Measurements from ENCODE around the gene NEURL2. TPM values are rescaled to one million over a fixed set of nuclear protein-coding genes. Genes with fewer than 3 reads are reported as not detected.

The NEURL2 gene
- total RNA-seq, 2 donors from 2014 or later = 9.8 to 11.3 TPM

DNA sequence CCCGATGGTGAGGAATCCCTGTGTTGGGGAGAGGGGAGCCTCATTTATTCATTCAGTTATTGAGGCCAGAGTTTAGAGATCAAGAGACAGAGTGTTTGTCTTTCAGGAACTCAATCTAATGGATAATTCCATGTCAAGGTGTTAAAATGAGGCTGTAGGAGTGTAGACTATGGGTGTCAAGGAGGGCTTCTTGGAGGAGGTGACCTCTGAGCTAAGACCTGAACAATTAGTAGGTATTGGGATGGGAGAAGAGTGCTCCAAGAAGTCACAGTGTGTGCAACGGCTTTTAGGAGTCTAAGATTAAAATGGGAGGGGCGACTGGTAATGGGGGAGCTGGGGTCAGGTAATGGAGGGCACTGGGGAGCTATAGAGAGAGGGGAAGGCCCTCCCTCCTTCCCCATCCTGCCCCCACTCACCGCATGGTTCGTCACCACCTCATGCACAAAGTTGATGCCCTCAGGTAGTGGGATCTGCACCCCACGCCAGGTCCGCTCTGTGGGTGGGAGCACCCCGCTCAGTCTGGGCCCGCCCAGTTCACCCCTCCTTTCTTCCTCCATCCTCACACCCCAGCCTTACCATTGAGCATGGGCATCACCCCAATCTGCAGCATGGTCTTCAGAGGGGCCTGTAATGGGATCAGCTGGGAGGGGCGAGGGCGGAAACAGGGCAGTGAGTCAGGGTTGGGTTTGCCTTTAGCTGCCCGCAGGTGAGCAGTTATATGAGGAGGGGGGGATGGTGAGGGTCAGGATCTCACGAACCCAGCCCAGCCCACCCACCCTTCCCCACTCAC is 8.2 kb upstream of the NEURL2 start:
- TF ChIP-seq POLR2A (IDR thresholded peaks at IDR 0.05) = no peak
- TF ChIP-seq, protein P1, sequence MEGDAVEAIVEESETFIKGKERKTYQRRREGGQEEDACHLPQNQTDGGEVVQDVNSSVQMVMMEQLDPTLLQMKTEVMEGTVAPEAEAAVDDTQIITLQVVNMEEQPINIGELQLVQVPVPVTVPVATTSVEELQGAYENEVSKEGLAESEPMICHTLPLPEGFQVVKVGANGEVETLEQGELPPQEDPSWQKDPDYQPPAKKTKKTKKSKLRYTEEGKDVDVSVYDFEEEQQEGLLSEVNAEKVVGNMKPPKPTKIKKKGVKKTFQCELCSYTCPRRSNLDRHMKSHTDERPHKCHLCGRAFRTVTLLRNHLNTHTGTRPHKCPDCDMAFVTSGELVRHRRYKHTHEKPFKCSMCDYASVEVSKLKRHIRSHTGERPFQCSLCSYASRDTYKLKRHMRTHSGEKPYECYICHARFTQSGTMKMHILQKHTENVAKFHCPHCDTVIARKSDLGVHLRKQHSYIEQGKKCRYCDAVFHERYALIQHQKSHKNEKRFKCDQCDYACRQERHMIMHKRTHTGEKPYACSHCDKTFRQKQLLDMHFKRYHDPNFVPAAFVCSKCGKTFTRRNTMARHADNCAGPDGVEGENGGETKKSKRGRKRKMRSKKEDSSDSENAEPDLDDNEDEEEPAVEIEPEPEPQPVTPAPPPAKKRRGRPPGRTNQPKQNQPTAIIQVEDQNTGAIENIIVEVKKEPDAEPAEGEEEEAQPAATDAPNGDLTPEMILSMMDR (IDR thresholded peaks at IDR 0.05) = no peak
- TF ChIP-seq POLR2AphosphoS5 (IDR thresholded peaks at IDR 0.05) = no peak
- no peaks in the 10 kb centered on the region for H3K27me3 ChIP-seq (replicated peaks; ENCODE audit: insufficient read depth)
- no peak overlapping the region for H3K27ac ChIP-seq
- H3K4me3 ChIP-seq = no peak overlapping the region
- H3K4me1 ChIP-seq (replicated peaks) = no peaks in the 10 kb centered on the region
- intact Hi-C loops (cut with DNase I) = loop anchor here (10.0 kb wide), 1 partner anchor 66 kb away; no protein-coding TSS in a partner anchor
- WGBS = 88% methylated on average over 13 of the region's 13 CpGs
- H3K36me3 ChIP-seq = no peaks in the 10 kb centered on the region
- no peak for DNase-seq (ENCODE audit: low spot score)
- H3K9me3 ChIP-seq = no peaks in the 10 kb centered on the region

GRCh38 chr20:45898285-45898684 is 7.3 kb upstream of the NEURL2 start:
- no peaks in the 10 kb centered on the region for H3K4me1 ChIP-seq (replicated peaks)
- no peaks in the 10 kb centered on the region for H3K27me3 ChIP-seq (replicated peaks; ENCODE audit: insufficient read depth)
- intact Hi-C loops (cut with DNase I) = loop anchor here (10.0 kb wide), 1 partner anchor 67 kb away; no protein-coding TSS in a partner anchor
- H3K9me3 ChIP-seq = no peaks in the 10 kb centered on the region
- no peak for DNase-seq (ENCODE audit: low spot score)
- H3K36me3 ChIP-seq = no peaks in the 10 kb centered on the region
- no peak overlapping the region for H3K4me3 ChIP-seq
- WGBS = 81% methylated on average over 12 of the region's 12 CpGs
- TF ChIP-seq POLR2AphosphoS5 (IDR thresholded peaks at IDR 0.05) (no peak), POLR2A (IDR thresholded peaks at IDR 0.05) (no peak)
- TF ChIP-seq, protein P1 (IDR thresholded peaks at IDR 0.05) = no peak
- no peak overlapping the region for H3K27ac ChIP-seq

- H3K27ac ChIP-seq = no peak overlapping the region
- 95% methylated on average over 7 of the region's 7 CpGs for WGBS
- no peaks in the 10 kb centered on the region for H3K36me3 ChIP-seq
- no peaks in the 10 kb centered on the region for H3K27me3 ChIP-seq (replicated peaks; ENCODE audit: insufficient read depth)
- no peaks in the 10 kb centered on the region for H3K9me3 ChIP-seq
- no peaks in the 10 kb centered on the region for H3K4me1 ChIP-seq (replicated peaks)
- DNase-seq (ENCODE audit: low spot score) = no peak
- intact Hi-C loops (cut with DNase I) = loop anchor here (10.0 kb wide), 1 partner anchor 67 kb away; no protein-coding TSS in a partner anchor
- H3K4me3 ChIP-seq = no peak overlapping the region
- TF ChIP-seq POLR2AphosphoS5 (IDR thresholded peaks at IDR 0.05) = no peak
- TF ChIP-seq, protein P1 (IDR thresholded peaks at IDR 0.05) = no peak
- no peak for TF ChIP-seq POLR2A (IDR thresholded peaks at IDR 0.05)
Observed at GRCh38 chr20:45897692-45898091, 6.7 kb upstream of the NEURL2 start.

GRCh38 chr20:45897289-45897688 is 6.3 kb upstream of the NEURL2 start:
- no peaks in the 10 kb centered on the region for H3K4me1 ChIP-seq (replicated peaks)
- no peak overlapping the region for H3K27ac ChIP-seq
- no peak for DNase-seq (ENCODE audit: low spot score)
- no peaks in the 10 kb centered on the region for H3K36me3 ChIP-seq
- H3K4me3 ChIP-seq = no peak overlapping the region
- WGBS = 77% methylated on average over 2 of the region's 2 CpGs
- H3K27me3 ChIP-seq (replicated peaks; ENCODE audit: insufficient read depth) = no peaks in the 10 kb centered on the region
- intact Hi-C loops (cut with DNase I) = loop anchor here (10.0 kb wide), 1 partner anchor 68 kb away; no protein-coding TSS in a partner anchor
- no peak for TF ChIP-seq POLR2A (IDR thresholded peaks at IDR 0.05)
- no peak for TF ChIP-seq POLR2AphosphoS5 (IDR thresholded peaks at IDR 0.05)
- TF ChIP-seq, protein P1 (IDR thresholded peaks at IDR 0.05) = no peak
- no peaks in the 10 kb centered on the region for H3K9me3 ChIP-seq
